ENCODE measurements around the gene C16orf54.
"Not testable (repeated sequence)": the region's sequence is repeated elsewhere in the genome, so short reads cannot be mapped to it uniquely, and the experiment has no call there.

C16orf54 gene

GRCh38 chr16:29740630-29741015, 5.2 kb downstream of the C16orf54 start:
- not testable (repeated sequence) for DNase-seq (ENCODE audit: low read depth in 2 of 3, low spot score in 1 of 3)

- DNase-seq (ENCODE audit: low read depth in 2 of 3, low spot score in 1 of 3), result not testable (repeated sequence)
Observed at GRCh38 chr16:29739927-29740629, 5.7 kb downstream of the C16orf54 start.

GRCh38 chr16:29738514-29738913, 7.3 kb downstream of the C16orf54 start:
- DNase-seq (ENCODE audit: low read depth in 2 of 3, low spot score in 1 of 3), result peak in 1 of 3 donors; percentile 30

- no peak for DNase-seq (ENCODE audit: low read depth in 2 of 3, low spot score in 1 of 3)
Observed at GRCh38 chr16:29737713-29738112, 8.1 kb downstream of the C16orf54 start.

GRCh38 chr16:29736764-29737163, 9.0 kb downstream of the C16orf54 start:
- DNase-seq (ENCODE audit: low read depth in 2 of 3, low spot score in 1 of 3), result no peak

- DNase-seq (ENCODE audit: low read depth in 2 of 3, low spot score in 1 of 3), result no peak
Observed at GRCh38 chr16:29736112-29736511, 9.7 kb downstream of the C16orf54 start.

GRCh38 chr16:29734786-29735185, 11.0 kb downstream of the C16orf54 start:
- no peak for DNase-seq (ENCODE audit: low read depth in 2 of 3, low spot score in 1 of 3)

DNA sequence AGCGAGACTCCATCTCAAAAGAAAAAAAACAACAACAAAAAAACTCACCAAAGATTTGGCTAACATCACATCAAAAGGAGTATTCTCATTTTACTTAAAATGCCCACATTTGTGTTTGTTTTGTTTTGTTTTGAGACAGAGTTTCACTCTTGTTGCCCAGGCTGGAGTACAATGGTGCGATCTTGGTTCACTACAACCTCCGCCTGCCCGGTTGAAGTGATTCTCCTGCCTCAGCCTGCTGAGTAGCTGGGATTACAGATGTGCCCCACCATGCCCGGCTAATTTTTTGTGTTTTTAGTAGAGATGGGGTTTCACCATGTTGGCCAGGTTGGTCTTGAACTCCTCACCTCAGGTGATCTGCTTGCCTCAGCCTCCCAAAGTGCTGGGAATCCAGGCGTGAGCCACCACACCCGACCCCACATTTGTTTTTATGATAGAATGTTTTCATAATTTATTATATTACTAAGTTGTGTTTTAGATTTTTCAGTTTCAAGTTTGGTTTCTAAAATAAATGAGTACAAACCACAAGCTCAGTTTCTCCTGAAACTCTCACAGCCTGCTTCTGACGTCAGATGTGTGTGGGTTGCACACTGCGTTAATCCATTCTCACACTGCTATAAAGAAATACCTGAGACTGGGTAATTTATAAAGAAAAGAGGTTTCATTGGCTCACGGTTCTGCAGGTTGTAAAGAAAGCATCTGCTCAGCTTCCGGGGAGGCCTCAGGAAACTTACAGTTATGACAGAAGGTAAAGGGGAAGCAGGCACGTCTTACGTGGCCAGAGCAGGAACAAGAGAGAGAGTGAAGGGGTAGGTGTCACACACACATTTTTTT, 13.8 kb downstream of the C16orf54 start:
- DNase-seq (ENCODE audit: low read depth in 2 of 3, low spot score in 1 of 3), result peak; percentile 73 to 82 (median 74)

- no peak for DNase-seq (ENCODE audit: low read depth in 2 of 3, low spot score in 1 of 3)
Observed at GRCh38 chr16:29730649-29731048, 15.1 kb downstream of the C16orf54 start.

- no peak for DNase-seq (ENCODE audit: low read depth in 2 of 3, low spot score in 1 of 3)
Observed at GRCh38 chr16:29729116-29729521, 16.7 kb downstream of the C16orf54 start.

DNA sequence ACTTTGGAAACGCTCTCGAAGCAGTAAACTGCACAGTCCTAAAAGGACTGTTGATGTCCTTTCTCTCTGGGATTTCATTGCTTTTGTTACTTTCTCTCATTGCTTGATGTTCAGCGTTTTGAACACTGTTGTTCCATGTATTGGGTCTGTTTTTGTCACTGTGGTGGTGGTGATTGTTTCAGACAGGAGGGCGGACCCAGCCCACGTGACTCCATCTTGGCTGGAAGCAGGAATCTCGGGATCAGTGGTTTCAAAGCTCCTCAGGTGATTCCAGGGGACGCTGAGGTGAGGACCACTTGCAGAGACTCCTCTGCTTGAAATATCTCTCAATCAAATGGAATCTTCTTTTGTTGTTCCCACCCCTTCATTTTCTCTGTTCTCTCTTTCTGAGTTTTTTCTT, 18.3 kb downstream of the C16orf54 start:
- no peak for DNase-seq (ENCODE audit: low read depth in 2 of 3, low spot score in 1 of 3)

- DNase-seq (ENCODE audit: low read depth in 2 of 3, low spot score in 1 of 3), result no peak
Observed at GRCh38 chr16:29726845-29727377, 18.9 kb downstream of the C16orf54 start.

- peak in 1 of 3 donors; percentile 35 for DNase-seq (ENCODE audit: low read depth in 2 of 3, low spot score in 1 of 3)
Observed at GRCh38 chr16:29721167-29721879, 24.5 kb downstream of the C16orf54 start.

- DNase-seq (ENCODE audit: low read depth in 2 of 3, low spot score in 1 of 3), result no peak
Observed at GRCh38 chr16:29720703-29721102, 25.1 kb downstream of the C16orf54 start.

- no peak for DNase-seq (ENCODE audit: low read depth in 2 of 3, low spot score in 1 of 3)
Observed at GRCh38 chr16:29719063-29719462, 26.7 kb downstream of the C16orf54 start.

DNA sequence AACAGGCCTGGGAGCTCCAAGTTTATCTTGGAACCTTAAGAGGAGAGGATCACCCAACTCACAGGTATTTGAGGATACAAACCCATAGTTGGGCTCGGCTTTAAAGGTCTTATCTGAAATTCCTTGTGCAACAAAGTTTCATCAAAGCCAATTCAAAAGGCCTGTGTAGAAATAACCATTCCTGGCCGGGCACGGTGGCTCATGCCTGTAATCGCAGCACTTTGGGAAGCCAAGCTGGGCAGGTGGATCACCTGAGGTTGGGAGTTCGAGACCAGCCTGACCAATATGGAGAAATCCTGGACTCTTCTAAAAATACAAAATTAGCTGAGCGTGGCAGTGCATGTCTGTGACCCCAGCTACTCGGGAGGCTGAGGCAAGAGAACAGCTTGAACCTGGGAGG, 28.7 kb downstream of the C16orf54 start:
- DNase-seq (ENCODE audit: low read depth in 2 of 3, low spot score in 1 of 3), result no peak

GRCh38 chr16:29714972-29715371, 30.8 kb downstream of the C16orf54 start:
- no peak for DNase-seq (ENCODE audit: low read depth in 2 of 3, low spot score in 1 of 3)

- DNase-seq (ENCODE audit: low read depth in 2 of 3, low spot score in 1 of 3), result no peak
Observed at GRCh38 chr16:29714396-29714795, 31.4 kb downstream of the C16orf54 start.

DNA sequence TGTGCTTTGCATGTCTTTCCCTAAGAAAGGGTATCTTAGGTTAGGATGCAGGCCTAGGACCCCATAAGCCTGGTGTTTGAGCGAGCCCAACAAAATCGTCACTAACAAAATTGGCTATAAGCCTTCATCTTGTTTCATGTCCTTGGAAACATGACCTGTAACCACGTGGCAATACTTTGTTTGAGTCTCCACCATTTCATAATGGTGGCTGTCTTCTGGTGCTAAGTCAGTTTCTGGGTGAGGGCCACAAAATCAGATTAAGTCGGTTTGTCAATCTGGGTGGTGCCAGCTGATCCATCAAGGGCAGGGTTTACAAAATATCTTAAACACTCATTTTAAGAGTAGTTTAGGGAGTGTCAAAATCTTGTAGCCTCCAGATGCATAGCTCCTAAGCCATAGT, 33.0 kb downstream of the C16orf54 start:
- no peak for DNase-seq (ENCODE audit: low read depth in 2 of 3, low spot score in 1 of 3)

- DNase-seq (ENCODE audit: low read depth in 2 of 3, low spot score in 1 of 3), result peak in 1 of 3 donors; percentile 50
Observed at GRCh38 chr16:29710227-29711219, 35.3 kb downstream of the C16orf54 start.

Measured in stimulated activated CD4-positive, alpha-beta T cell treated with anti-CD3 and anti-CD28 coated beads, Interleukin-12 subunit alpha, Interleukin-12 subunit beta, amount 100 ng/mL, for 48 hours (primary cell).